ENCODE data around the gene FAM200C.

Gene FAM200C

GRCh38 chr5:160366230-160366629, 33.6 kb downstream of the FAM200C start:
- DNase-seq = no peak

DNA sequence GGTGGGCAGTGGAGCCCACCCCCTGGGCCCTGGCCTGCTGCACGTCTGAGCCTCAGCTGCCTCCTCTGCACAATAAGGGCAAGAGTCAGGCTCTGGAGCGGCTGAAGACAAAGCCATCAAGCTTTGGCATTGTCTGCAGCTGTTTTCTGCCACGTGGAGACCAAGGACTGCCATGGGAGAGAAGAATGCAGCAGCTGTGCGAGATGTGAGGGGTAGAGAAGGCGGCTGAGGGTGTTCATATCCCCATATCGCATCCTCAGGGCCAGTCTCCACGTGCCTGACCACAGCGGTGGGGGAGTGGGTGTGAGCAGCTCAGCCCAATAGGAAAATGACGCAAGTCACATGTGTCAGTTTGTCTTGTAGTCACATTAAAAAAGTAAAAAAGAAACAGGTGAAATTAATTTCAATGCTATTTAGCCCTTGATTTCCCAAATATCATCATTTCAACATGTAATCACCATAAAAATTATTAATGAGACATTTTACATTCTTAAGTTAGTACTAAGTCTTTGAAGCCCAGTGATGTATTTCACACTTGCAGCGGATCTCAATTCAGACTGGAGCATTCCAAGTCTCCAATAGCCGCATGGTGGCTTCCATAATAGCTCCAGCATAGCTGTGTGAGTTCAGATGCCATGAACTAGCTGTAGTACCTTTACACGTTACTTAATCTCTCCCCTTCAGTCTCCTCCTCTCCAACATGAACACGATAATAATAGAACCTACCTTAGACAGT, 36.0 kb downstream of the FAM200C start:
- no peak for DNase-seq

GRCh38 chr5:160363211-160363610, 36.6 kb downstream of the FAM200C start:
- DNase-seq = no peak

DNA sequence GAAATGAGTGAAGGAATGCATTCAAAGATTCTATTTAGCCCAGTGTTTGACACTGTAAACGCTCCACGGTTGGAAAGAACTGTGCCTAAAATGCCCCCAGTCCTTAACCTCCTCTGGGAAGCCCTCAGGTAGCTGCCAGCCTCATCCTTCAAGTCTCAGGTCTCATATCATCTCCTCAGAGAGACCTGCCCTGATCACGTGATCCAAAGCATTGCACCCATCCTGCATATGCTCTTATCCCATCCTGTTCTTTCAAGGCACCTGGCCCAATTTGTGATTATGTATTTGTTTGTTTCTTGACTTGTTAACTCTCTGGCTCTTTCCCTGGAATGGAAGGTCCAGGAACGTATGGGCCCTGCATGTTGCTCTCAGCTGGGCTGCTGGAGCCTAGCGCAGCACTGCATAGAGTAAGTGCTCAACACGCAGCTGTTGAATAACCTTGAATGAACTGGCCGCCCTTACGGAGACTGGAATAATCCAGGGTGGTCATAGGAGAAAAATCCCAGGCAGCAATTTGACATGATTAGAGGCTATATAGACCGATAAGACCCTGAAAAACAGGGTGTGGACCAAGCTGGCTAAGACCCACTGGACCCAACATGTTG, 38.1 kb downstream of the FAM200C start:
- no peak for DNase-seq

DNA sequence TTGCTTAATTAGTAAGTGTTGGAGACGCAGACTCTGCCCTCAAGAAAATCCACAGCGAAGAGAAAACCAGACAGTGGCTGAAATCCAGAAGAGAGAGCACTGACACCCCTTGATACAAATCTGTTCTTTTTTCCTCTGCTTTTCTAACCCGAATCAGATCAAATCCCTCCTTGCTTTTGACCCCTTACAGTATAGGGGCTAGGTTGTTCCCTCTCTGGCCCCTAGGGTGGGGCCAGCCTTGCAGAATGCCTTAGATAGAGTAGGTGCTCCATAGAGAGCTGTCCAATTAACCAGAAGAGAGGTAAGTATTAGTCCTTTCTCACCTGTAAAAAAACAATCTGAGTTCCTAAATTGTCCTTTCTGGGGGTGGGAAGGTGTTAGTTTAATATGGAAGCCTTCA, 39.5 kb downstream of the FAM200C start:
- DNase-seq = no peak

- DNase-seq = no peak
Observed at GRCh38 chr5:160359816-160360215, 40.0 kb downstream of the FAM200C start.

DNA sequence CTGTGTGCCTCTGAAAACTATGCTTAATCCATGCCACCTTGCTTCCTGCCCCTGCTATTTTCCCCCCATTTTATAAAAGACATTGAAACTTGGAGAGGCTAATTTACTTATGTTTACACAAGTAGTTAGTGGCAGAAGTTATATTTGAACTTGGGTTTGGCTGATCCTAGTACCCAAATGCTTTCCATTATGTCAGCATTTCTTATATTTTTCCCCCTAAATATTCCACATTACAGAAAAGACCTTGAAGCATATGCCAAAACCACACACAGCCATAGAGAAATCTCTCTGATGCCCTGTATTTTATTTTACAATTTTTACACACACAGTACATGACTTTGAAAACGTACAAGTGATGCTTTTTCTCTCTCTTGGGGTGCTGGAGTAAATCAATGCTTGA, 40.6 kb downstream of the FAM200C start:
- no peak for DNase-seq

DNA sequence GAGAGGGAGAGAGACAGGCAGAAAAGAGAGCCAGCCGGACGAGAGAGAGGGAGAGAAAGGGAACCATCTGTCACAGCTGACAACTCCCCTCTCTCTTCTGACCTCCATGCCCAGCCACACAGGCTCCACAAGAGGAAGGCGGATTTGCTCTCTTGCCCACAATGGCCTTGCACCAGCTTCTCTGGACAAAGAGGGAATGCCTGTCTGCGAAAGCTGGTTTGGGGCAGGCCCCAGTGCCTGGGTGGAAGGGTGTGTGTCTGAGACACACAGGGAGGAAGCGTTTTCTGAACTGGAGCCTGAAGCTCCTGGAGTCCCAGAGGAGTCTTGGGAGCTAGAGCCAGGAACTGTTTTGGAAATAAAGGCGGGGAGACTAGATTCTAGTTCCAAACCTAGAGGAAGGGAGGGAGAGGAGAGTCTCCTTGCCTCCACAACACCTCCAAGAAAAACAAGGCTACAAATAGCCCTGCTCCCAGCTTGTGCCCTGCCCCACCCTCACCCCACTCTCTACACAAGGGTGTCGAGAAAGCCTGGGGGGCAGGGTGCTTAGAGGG, 41.9 kb downstream of the FAM200C start:
- no peak for DNase-seq

DNA sequence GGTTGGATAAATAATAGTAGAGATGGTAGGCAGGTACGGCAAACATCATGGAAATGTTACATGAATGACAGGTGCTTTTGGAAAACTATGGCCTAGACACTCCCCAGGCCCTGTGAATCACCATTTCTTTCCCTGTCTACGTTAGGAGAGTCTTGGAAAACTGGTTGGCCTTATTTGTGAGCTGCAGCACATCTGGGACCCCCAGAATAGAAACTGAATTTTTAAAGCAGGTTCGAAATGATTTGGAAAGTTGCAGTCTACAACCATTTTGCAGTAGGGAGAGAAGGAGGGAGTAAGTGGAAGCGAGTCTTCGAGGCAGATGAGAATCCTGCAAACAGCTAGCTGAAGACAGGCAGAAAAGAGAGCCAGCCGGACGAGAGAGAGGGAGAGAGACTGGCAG, 42.5 kb downstream of the FAM200C start:
- DNase-seq = no peak

GRCh38 chr5:160356550-160357347, 43.1 kb downstream of the FAM200C start:
- DNase-seq = no peak

DNA sequence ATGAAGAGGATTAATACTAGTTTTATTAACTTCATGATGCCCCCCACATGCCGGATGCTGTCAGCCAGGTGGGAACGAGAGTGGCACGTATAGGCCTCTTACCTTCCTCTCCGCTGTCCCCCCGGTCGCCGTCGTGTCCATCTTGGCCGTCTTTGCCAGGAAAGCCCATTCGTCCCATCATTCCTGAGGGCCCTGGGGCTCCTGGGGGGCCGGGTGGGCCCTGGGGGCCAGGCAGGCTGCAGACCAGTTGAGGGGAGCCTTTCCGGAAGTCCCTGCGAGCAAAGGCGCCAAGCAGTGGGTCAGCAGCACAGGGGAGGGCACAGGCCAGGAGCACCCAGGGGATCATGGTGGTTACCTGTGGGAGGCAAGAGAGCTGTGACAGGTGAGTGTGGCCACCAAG, 45.2 kb downstream of the FAM200C start:
- DNase-seq = no peak

DNA sequence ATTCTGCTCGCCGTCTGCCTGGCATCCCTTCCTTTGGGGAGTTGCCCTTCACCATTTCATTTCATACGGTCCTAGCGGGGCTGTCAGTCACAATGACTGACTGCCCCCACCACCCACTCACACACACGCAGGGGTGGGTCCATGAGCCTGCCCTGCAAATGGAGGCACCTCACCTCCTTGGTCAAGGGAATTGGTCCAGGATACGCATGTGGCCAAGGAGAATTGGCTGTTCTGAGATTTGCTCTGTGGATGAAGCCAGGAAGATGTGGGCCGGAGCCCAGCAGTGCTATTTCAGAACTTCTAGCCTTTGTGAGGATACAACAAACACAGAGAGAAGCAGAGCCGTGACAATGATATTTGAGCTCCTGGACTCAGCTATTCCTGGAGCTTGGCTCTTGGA, 46.5 kb downstream of the FAM200C start:
- DNase-seq = no peak

DNA sequence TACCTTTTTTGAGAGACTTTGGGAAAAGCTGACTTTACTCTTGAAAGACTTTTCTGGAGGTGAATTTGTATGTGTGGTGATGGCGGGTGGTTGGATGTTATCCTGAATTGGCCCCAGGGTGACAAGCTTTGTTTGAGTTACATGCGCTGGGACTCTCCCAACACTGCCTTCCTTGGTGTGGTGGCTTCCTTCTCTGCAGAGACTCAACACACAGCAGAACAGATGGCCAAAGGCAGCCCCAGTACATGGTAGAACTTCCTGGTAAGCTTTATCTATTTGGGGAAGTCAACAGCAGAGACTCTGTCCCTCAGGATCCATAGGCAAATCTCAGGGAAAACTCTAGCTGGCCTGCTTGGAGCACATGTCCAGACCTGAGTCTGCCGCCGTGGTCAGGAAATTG, 47.5 kb downstream of the FAM200C start:
- DNase-seq = no peak

- no peak for DNase-seq
Observed at GRCh38 chr5:160349935-160350303, 49.9 kb downstream of the FAM200C start.

- DNase-seq = no peak
Observed at GRCh38 chr5:160349249-160349934, 50.5 kb downstream of the FAM200C start.

GRCh38 chr5:160348080-160348479, 51.8 kb downstream of the FAM200C start:
- no peak for DNase-seq

DNA sequence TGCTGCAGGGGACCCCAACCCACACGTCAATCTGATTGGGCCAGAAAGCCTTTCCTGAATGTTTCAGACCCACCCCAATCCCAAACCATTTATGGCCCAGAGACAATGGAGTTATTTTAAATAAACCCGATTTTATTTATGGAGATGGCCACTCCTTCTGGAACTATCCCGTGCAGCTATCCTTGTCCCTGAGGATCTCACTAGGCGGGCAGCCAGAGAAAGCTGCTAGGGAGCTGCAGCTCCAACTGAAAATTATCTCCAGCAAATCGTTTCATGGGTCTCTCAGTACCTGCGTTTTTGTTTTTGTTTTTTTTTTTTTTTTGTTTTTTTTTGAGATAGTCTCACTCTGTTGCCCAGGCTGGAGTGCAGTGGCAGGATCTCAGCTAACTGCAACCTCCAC, 52.4 kb downstream of the FAM200C start:
- no peak for DNase-seq

Data from Kasumi-1 (cell line).